Measurements from ENCODE around the gene COX15.
"Not testable (repeated sequence)": the region's sequence is repeated elsewhere in the genome, so short reads cannot be mapped to it uniquely, and the experiment has no call there.

COX15 gene

GRCh38 chr10:99740933-99741559 lies 9.1 kb upstream of the COX15 start:
- no peak for DNase-seq (ENCODE audit: low read depth)

- DNase-seq (ENCODE audit: low read depth): no peak
Measured at GRCh38 chr10:99740260-99740659, 8.3 kb upstream of the COX15 start.

DNA sequence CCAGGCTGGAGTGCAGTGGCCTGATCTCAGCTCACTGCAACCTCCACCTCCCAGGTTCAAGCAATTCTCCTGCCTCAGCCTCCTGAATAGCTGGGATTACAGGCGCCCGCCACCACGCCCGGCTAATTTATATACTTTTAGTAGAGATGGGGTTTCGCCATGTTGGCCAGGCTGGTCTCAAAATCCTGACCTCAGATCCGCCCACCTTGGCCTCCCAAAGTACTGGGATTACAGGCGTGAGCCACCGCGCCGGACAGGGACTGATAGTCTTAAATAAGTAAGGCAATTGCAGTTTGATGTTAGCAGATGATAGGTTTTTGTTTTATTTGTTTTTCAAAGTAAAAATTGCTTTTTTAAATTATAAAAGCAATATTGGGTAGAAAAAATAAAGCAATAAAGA lies 2.2 kb upstream of the COX15 start:
- not testable (repeated sequence) for DNase-seq (ENCODE audit: low read depth)

DNA sequence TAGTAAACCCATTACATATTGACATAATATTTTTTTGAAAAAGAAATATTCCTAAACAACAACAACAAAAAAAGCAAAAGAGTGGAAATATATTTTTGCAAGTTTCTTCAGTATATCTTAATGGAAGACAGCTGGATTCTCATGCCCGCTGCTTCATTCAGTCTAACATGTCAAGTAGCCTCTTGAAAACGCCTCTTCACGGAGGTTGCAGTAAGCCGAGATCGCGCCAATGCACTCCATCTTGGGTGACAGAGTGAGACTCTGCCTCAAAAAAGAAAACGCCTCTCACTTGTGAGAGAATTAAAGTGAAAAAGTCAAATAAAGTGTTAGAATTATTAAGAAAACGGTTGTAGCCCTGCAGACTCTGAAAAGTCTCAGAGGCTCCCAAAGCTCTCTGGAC lies 1.4 kb upstream of the COX15 start:
- DNase-seq (ENCODE audit: low read depth): no peak

DNA sequence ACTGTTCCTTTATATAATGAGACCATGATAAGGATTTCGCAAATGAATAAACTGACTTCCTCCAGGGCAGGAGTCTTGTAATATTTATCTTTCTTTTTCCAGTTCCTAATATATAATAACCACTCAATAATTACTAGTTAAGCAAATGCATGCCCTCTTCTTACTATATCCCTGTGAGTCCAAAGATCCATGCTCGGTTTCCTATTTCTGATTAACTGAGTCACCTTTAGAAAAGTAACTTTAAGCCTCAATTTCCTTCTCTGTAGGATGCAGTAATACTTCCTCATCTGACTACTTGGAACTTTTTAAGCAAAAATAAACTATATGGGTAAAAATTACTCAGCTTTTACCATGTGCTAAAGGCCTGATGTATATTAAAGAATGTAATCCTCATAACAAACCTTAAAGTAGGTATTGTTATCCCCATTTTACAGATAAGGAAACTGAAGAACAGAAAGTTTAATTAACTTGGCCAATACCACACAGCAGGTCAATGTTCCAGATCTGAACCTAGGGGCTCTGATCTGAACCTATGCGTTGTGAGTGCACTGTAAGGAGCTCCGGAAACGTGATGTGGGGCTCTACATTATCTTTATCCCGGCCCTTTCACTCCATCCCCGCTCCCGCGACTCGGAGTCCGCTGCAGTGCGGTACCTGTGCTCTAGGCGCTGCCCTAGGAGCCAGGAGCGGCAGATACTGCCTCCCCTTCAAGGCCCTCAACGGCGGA lies 458 bp downstream of the COX15 start:
- no peak for DNase-seq (ENCODE audit: low read depth)

DNA sequence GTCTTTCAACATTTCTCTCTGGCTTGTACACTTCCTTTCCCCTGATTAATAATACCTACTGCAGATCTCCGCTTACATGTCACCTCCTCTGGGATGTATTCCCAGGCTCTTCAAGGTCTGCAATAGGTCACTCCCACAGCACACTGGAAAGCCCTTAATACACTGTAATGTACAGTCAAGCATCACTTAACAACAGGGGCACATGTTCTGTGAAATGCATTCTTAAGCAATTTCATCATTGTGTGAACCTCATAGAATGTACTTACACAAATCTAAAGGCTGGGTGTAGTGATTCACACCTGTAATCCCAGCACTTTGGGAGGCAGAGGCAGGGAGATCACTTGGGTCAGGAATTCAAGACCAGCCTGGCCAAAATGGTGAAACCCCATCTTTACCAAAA lies 1.9 kb downstream of the COX15 start:
- DNase-seq (ENCODE audit: low read depth): peak; percentile 55

DNA sequence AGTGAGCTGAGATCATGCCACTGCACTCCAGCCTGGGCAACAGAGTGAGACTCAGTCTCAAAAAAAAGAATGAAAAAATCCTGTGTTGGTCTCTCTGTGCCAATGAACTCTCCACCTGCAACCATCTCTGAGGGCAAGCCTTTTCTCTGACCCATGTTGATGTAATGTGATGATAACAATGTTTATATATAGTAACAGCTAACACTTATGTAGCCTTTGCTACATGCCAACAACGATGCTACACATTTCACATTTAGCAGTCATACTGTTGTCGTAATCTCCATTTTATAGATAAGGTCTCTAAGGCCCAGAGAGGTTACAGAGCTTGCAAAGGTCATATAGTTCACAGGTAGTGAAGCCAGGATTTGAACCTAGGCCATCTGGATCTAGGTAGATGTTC lies 11.5 kb downstream of the COX15 start:
- no peak for DNase-seq (ENCODE audit: low read depth)

GRCh38 chr10:99714446-99714845 lies 17.5 kb downstream of the COX15 start:
- no peak for DNase-seq (ENCODE audit: low read depth)

DNA sequence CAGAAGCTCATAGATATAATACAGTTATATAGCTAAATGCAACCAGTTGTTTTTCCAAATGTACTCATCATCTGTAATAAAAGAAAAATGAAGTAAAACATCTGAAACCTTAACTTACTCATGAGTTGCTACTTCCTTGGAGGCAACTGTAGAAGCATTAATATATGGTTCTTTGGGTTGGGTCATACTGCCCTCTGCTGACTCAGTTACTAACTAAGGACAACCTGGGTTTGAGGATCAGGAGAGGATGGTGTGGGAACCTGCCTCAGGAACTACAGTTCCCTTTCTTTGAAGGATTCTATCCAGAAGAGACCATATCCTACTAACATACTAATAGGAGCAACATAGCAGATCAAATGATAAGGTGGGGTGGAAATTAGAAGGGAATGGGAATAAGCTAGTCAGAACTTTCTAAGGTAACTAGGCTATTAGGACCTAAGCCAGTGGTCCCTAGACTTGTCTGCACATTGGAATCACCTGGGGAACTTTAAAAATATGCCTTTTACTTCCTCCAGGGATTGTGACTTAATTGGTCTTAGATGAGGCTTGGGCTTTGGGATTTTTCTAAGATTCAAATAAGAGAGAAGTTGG lies 20.7 kb downstream of the COX15 start:
- no peak for DNase-seq (ENCODE audit: low read depth)

- DNase-seq (ENCODE audit: low read depth): no peak
Measured at GRCh38 chr10:99709480-99710229, 22.3 kb downstream of the COX15 start.

DNA sequence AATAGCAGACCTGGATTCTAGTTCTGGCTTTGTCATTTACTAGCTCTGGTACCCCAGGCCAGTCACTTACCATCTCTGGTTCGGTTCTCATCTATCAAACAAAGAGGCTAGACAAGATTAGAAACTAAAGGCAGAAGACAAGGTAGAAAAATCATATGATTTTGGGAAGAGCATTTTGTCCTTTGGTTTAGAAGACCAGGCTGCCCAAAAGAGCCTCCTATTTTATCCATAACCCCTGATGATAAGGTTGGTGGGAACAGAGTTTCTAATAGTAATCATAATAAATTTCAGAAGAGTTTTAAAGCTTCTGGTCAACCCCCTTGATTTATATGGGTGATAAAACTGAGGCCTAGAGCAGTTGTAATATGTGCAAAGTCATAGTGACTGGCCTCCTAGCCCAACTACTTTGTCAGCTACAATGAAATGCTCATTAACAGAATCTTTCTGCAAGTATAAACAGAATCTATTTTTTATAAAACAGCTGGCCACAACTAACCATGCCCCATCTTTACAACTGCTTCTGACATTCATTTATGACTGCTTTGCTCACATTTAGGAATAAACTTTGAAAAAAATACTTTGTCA lies 23.4 kb downstream of the COX15 start:
- no peak for DNase-seq (ENCODE audit: low read depth)

GRCh38 chr10:99700649-99701048 lies 31.3 kb downstream of the COX15 start:
- no peak for DNase-seq (ENCODE audit: low read depth)

DNA sequence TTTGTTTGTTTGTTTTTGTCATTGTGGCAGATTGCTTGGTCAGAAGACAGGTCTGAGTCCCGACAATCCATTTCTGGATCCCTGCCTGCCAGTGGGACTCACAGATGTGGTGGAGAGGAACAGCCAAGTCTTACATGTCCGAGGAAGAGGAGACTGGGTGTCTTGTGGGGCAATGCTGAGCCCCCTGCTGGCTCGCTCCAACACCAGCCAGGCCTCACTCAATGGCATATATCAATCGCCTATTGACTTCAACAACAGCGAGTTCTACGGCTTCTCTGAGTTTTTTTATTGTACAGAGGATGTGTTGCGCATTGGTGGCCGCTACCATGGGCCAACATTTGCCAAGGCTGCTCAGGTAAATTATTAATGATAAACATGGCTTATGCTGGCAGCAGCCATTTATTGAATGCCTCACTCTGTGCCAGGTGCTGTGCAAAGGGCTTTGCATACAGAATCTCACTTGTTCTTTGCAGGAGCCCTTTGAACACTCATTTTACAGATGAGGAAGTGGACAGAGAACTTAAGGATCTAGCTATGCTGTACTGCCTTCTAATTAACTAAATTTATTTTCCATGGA lies 33.3 kb downstream of the COX15 start:
- DNase-seq (ENCODE audit: low read depth): no peak

GRCh38 chr10:99695761-99696160 lies 36.2 kb downstream of the COX15 start:
- DNase-seq (ENCODE audit: low read depth): no peak

DNA sequence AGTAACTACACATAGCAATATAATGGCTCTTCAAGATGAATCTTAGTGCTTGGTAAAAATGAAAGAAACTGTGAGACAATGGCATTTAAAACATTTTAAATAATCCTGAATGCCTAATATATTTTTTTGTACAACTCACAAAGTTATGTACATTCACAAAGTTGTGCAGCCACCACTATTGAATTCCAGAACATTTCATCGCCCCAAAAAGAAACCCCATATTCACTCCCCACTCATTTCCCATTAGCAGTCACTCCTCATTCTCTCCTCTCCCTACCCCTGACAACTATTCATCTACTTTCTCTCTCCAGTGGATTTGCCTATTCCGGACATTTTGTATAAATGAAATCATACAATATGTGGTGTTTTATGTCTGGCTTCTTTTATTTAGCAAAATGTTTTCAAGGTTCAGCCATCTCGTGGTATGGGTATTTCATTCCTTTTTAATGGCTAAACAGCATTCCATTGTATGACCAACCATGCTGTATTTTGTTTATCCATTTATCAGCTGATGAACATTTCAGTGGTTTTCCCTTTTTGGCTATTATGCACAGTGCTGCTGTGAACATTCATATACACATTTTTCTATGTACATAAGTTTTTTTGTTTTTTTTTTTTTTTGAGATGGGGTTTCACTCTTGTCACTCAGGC lies 37.9 kb downstream of the COX15 start:
- peak; percentile 71 for DNase-seq (ENCODE audit: low read depth)

- no peak for DNase-seq (ENCODE audit: low read depth)
Measured at GRCh38 chr10:99689461-99689860, 42.5 kb downstream of the COX15 start.

GRCh38 chr10:99685597-99685967 lies 46.3 kb downstream of the COX15 start:
- DNase-seq (ENCODE audit: low read depth): no peak

- DNase-seq (ENCODE audit: low read depth): no peak
Measured at GRCh38 chr10:99682752-99683151, 49.2 kb downstream of the COX15 start.
